Neutrophil (primary cell): Measurements from ENCODE around the gene PDE6A.

ENCODE experiments used
- H3K27ac ChIP-seq: fragments of 200-600 bp; sonication (generic); 2 replicates; pipeline ENCODE4 v1.5.1; 2016; ENCODE audit warnings: mild to moderate bottlenecking, moderate library complexity
- H3K27me3 ChIP-seq: fragments of 200-600 bp; sonication (generic); 2 replicates; pipeline ENCODE4 v1.6.0; 2016; ENCODE audit warnings: mild to moderate bottlenecking
- H3K36me3 ChIP-seq: fragments of 200-600 bp; sonication (generic); 2 replicates; pipeline ENCODE4 v1.5.1; 2017
- H3K4me1 ChIP-seq, 2 experiments: fragments of 200-600 bp in 1 of 2; sonication (generic) in 1 of 2; 1 replicate in 1 of 2; 2 replicates in 1 of 2; pipeline versions ENCODE4 v1.5.1 to v1.6.1; 2013 to 2016; ENCODE audit warnings: low read depth in 1 of 2, low read length in 1 of 2, mild to moderate bottlenecking in 1 of 2, moderate library complexity in 1 of 2; ENCODE audit not compliant: control insufficient read depth in 1 of 2, insufficient read depth in 1 of 2
- H3K4me3 ChIP-seq, 2 experiments: fragments of 200-600 bp in 1 of 2; sonication (generic) in 1 of 2; 1 replicate in 1 of 2; 2 replicates in 1 of 2; pipeline ENCODE4 v1.5.1; 2013 to 2016; ENCODE audit warnings: low read depth in 1 of 2, low read length in 1 of 2, mild to moderate bottlenecking in 1 of 2, moderate library complexity in 1 of 2
- H3K9me3 ChIP-seq: fragments of 200-600 bp; sonication (generic); 2 replicates; pipeline ENCODE4 v1.5.1; 2016
- TF ChIP-seq, protein P1 (sequence below): fragments of 200-600 bp; sonication (generic); IDR thresholded peaks from 2 replicates; pipeline ENCODE4 v1.5.1; 2016; ENCODE audit warnings: antibody characterized with exemption

The PDE6A gene

DNA sequence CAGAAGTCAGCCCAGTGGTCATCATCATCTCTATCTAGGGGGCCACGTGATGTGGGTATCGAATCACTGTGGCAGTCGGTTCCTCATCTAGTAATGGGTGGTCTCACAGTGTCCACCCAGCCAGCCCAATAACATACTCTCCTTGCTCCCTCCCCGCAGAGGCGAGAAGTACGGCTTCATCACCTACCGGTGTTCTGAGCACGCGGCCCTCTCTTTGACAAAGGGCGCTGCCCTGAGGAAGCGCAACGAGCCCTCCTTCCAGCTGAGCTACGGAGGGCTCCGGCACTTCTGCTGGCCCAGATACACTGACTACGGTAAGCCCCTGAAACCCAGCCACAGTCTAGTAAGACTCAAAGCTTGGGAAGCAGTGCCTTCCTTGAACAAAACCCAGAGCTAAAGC lies 99.0 kb downstream of the PDE6A start:
- H3K9me3 ChIP-seq, result no peaks in the 10 kb centered on the region
- H3K27ac ChIP-seq, result no peak overlapping the region
- H3K36me3 ChIP-seq, result no peaks in the 10 kb centered on the region
- H3K4me3 ChIP-seq, result no peak overlapping the region
- H3K4me1 ChIP-seq, result no peaks in the 10 kb centered on the region
- TF ChIP-seq, protein P1, sequence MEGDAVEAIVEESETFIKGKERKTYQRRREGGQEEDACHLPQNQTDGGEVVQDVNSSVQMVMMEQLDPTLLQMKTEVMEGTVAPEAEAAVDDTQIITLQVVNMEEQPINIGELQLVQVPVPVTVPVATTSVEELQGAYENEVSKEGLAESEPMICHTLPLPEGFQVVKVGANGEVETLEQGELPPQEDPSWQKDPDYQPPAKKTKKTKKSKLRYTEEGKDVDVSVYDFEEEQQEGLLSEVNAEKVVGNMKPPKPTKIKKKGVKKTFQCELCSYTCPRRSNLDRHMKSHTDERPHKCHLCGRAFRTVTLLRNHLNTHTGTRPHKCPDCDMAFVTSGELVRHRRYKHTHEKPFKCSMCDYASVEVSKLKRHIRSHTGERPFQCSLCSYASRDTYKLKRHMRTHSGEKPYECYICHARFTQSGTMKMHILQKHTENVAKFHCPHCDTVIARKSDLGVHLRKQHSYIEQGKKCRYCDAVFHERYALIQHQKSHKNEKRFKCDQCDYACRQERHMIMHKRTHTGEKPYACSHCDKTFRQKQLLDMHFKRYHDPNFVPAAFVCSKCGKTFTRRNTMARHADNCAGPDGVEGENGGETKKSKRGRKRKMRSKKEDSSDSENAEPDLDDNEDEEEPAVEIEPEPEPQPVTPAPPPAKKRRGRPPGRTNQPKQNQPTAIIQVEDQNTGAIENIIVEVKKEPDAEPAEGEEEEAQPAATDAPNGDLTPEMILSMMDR, result no peak
- no peaks in the 10 kb centered on the region for H3K27me3 ChIP-seq

DNA sequence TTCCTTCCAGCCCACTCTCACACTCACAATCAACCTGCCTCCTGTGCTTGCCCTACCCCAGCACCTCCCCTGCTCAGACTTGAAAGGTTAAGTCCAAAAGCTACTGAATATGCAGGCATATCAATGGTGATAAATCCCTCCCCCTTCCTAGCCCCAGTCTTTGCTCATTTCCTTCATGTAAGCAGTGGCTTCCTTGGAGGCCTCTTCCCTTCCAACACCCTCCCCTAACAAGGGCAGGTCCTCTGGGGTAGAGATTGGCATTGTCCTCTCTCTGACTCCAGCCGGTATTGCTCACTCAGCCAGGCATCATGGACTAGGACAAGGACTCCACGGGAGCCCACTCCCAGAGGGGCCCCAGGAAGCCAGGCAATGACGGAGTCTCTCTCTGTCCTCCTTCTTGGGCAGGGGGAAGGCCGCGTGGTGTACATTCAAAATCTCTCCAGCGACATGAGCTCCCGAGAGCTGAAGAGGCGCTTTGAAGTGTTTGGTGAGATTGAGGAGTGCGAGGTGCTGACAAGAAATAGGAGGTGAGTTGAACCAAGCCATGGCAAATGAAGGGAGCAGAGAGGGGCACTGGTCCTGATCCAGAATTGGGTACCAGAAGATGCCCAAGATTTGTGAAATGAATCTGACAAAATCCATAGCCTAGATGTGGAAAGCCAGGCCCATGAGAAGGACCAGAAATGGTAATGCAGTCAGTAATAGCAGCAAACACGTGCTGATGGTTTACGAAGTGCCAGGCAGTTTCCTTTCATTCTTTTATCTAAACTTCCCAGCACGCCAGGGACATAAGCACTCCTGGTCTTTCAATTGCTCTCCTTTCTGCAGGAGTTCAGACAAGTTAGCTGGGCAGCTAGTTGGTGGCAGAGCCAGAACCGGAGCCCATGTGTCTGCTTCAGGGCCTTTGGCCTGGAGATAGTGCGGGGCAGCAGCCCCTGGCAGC lies 102.5 kb downstream of the PDE6A start:
- Histone ChIP-seq H3K9me3 (no peaks in the 10 kb centered on the region), H3K27me3 (no peaks in the 10 kb centered on the region), H3K27ac (no peak overlapping the region), H3K36me3 (no peaks in the 10 kb centered on the region), H3K4me1 (no peaks in the 10 kb centered on the region), H3K4me3 (no peak overlapping the region)
- TF ChIP-seq, protein P1, result no peak

DNA sequence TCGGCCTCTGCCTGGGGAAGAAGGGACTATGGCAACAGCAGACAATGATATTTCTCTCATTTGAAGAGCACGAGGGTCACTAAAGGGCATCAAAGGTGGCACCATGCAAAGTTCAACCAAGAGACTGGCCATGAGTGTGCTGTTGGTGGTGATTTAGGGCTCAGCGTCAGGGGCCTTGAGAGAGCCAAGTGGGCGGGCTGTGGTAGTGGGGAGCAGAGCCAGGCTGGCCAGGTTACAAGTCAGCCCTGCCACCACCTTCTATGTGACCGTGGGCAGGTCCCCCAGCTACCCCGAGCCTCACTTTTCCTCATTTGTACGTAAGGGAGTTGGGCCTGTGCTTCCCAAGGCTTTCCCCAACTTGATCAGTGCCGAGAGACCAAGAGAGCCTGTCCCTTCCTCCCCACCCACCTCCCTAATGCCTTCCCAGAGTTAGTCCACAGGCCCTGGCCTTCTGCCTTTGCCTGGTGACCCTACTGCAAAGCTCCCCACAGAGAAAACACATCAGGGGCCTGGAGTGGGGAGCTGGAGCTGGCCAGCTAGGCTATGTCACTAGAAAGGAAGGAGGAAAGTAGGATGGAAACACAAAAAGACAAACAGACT lies 104.3 kb downstream of the PDE6A start:
- H3K27me3 ChIP-seq, result no peaks in the 10 kb centered on the region
- H3K27ac ChIP-seq, result no peak overlapping the region
- TF ChIP-seq, protein P1, result no peak
- H3K4me3 ChIP-seq, result no peak overlapping the region
- no peaks in the 10 kb centered on the region for H3K36me3 ChIP-seq
- H3K4me1 ChIP-seq, result no peaks in the 10 kb centered on the region
- H3K9me3 ChIP-seq, result no peaks in the 10 kb centered on the region

DNA sequence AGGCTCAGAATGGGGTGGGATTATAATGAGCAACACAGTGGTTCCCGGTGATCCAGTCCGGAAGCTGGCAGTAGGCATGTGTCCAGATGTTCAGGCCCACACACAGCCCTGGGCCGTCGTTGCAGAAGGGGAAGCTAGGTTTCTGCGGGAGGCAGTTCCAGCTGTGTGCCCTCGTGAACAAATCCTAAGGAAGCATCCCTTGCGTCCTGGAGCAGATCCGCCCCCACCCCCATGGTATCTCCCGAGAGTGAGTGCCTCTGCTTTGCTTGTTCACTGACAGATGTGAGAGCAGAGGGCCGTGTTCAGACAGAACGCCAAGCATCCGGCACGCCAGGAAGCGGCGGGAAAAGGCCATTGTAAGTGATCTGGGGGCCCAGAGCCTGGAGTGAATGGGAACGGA lies 104.8 kb downstream of the PDE6A start:
- H3K36me3 ChIP-seq, result no peaks in the 10 kb centered on the region

DNA sequence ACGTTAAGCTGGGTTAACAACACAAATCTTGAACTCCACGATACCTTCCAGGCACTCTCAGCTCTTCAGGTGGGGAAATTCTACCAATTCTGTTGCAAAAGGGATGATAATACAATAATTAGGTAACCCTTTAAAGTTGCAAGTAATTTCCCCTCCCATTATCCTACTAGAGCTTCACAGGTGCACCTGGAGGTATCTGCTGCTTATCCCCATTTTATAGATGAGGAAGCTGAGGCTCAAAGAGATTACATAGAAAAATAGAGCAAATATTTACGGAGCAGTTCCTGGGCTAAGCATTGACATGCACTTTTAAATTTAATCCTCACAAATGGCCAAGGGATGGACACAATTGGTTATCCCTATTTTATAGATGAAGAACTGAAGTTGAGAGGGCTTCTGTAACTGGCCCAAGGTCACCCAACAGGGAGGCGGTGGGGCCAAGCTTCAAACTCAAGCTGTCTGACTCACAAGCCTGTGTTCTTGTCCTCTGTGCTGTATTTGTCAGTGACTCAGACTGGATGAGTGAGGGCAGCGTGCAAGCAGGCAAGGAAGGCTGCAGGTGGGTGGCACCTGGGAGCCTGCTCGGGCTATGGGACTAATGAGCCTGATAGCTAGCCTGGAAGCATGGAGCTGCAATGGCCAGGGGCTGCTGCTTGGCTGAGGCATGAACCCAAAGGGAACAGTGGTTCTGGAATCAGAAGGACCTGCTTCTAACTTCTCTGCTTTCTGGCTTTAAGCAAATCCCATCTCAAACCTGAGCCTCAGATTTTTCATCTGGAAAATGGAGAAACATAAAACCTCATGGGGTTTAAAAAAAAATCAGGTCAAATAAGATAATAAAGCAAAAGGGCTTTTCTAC lies 105.5 kb downstream of the PDE6A start:
- Histone ChIP-seq H3K36me3 (no peaks in the 10 kb centered on the region), H3K27ac (no peak overlapping the region), H3K27me3 (no peaks in the 10 kb centered on the region), H3K4me3 (no peak overlapping the region), H3K4me1 (no peaks in the 10 kb centered on the region), H3K9me3 (no peaks in the 10 kb centered on the region)
- TF ChIP-seq, protein P1, result no peak

More for the DNA sequence above, 104.8 kb downstream of the PDE6A start:
- H3K27me3 ChIP-seq, result no peaks in the 10 kb centered on the region
- no peak overlapping the region for H3K27ac ChIP-seq
- no peak overlapping the region for H3K4me3 ChIP-seq
- TF ChIP-seq, protein P1, result no peak
- no peaks in the 10 kb centered on the region for H3K9me3 ChIP-seq
- no peaks in the 10 kb centered on the region for H3K4me1 ChIP-seq
